HG03520 (cell line): Measurements from ENCODE around the gene RNF220.

Experiments used
- ATAC-seq: cut with Tn5 transposase; IDR thresholded peaks from one replicate; pipeline ENCODE4 v1.9.1; 2021; ENCODE audit warnings: mild to moderate bottlenecking, moderate library complexity; ENCODE audit not compliant: unreplicated experiment

Gene RNF220

DNA sequence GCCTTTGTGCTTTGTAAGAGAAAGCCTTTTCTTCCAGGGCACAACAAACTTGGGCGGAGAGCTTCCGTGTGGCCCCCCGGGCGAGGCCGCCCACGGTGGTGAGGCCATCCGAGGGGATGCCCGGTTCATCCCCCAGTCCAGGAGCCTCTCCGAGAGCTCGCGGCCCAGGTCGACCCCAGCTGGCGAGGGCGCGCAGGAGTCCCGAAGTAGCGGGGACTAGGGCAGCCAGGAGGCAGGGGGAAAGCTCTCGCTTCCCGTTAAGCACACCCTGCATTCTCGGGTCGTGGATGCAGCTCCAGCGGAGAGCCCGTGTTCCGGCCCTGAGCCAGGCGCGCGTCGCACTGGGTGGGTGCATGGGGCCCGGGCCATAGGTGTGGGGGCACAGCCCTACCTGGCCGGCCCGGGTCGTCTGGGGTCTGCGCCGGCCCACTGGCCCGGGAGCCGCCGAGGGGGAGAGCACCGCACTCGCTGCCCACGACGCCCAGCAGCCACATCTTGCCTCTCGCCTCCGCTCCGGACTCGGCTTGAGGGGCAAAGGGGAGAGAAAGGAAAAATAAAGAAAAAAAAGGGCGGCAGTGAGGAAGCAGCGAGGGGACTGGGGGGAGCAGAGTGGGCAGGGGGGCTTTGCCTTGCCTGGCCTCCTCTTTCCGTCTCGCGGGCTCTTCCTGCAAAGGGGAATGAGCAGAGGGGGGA, 1.8 kb downstream of the RNF220 start:
- ATAC-seq, result no peak

DNA sequence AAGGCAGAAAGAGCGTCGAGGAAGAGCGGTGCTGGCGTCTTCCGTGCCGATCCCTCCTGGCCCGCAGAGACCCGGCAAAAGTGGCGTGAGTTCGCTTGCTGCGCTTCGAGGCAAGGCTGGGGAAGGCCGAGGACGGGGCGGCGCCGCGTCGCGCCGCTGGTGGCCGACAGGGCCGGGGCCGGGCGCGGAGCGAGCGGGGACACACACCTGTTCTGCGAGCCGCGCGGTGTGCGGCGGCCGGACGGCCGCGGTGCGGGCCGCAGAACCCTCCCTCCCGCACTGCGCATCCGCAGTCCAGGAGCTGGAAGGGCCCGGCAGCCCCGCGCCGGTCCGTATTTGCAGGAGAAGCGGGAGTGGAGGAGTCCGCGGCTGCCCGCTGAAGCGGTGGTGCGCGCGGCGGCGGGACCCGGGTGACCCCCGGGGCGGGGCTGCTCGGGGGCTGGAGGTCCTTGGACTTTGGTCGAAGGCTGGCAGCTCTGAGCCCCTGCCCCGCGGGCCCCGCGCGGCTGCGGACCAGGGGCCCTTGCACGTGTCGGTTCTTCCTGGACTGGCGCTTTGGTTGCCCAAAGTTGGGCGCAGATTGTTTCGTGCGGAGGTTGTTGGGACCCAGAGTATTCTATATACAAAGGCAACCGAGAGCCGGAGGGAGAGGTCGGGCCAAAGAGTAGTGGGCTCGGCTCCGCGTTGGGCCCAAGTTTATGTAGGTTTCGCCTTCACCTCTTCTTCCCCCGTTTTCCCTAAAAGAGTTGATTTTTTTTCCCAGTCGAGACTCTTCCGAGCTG, 2.6 kb downstream of the RNF220 start:
- ATAC-seq, result no peak

GRCh38 chr1:44408212-44408582, 3.1 kb downstream of the RNF220 start:
- ATAC-seq, result no peak

- no peak for ATAC-seq
Measured at GRCh38 chr1:44408632-44409602, 3.9 kb downstream of the RNF220 start.

DNA sequence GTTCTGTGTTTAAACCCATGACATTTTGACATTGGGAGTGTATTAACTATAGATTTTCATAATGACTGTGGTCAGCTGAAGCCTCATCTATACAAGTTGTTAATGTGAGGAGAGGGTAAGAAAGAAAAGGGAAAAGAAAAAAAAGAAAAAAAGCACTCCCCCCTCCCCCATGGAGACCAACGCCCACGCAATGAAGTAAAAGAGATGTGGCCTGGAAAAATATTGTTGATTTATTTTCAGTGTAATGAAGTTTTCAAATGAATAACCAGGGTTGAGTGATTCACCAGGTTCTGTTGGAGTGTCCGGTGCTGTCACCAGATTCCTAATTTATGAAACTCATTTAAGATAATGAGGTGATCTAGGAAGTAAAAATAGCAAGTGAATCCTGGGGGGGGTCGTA, 4.7 kb downstream of the RNF220 start:
- no peak for ATAC-seq

DNA sequence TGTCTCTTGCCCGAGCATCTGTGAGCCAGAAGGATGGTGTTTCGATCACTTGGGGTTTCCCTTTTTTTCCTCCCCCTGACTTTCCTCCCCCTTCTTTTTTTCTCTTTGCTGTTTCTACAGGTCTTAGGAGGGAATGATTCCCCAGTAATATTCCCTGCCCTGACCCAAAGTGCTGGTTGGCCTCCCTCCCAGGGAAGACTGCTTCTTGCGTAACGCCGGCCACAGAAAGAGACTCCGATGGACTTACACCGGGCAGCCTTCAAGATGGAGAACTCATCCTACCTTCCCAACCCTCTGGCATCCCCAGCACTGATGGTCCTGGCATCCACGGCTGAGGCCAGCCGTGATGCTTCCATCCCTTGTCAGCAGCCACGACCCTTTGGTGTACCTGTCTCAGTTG, 6.8 kb downstream of the RNF220 start:
- ATAC-seq, result no peak

DNA sequence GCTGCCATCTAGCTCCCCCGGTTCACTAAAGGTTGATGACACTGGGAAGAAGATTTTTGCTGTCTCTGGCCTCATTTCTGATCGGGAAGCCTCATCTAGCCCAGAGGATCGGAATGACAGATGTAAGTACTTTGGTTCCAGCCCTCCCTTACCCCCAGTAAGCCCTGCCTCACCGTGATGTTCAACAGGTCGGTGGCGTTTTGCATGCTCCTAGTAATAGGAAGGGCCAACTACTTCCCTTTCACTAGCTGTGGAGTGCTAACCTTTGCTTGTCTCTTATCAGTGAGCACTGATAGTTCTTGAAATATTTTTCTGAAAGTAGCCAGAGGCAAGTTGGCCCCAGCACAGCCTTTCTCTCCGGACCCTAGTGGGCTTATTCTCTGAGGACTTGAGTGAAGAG, 7.5 kb downstream of the RNF220 start:
- no peak for ATAC-seq

DNA sequence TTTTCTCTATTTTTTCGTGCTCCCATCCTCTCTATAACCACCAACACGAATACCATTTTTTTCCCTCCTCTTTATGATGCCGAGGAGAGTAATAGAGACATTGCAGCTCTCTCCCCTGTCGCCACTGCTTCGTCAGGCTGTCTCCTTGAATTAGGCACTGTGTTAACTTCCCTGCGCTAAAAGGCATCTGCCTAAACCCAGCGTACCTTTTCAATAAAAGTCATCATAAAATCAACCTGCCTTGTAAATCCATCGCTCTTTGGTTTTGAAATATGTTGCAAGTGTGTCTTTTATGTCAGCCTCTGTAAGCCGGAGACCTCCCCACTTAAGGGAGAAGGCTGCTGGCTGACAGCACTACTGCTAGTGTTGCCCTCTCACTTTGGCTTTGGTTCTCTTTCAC, 8.7 kb downstream of the RNF220 start:
- ATAC-seq, result no peak

- no peak for ATAC-seq
Measured at GRCh38 chr1:44415013-44415412, 10.0 kb downstream of the RNF220 start.

GRCh38 chr1:44416408-44416807, 11.4 kb downstream of the RNF220 start:
- no peak for ATAC-seq

DNA sequence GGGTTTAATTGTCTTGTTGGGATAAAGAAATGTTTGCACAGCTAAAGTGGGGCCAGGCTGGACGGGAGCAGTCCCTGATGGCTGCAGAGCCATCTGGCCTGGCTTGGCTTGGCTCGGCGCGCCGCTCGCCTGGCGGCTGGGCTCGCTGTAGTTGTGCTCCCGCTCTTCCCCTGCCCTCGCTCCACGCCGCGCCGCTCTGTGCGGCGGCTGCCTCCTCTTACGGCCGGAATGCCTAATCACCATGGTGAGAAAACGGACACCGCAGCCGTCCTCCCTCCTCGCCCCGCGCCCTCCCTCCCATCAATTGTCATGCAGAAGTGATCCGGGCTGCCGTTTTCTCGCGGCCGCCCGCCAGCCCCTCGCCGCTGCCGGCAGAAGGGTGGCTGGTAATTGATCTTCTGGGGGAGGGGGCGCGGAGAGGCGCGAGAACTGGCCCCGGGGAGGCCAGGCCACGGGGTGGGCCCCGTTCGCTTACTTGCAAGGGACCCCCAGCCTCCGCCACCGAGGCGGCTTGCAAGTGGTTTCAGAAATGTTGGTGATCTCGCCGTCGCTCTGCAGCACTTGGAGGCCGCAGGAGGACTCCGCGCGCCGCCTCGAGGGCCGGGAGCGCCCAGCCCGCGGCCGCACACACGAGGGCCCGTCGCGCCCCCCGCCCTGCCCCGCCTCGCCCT, 12.4 kb downstream of the RNF220 start:
- no peak for ATAC-seq

DNA sequence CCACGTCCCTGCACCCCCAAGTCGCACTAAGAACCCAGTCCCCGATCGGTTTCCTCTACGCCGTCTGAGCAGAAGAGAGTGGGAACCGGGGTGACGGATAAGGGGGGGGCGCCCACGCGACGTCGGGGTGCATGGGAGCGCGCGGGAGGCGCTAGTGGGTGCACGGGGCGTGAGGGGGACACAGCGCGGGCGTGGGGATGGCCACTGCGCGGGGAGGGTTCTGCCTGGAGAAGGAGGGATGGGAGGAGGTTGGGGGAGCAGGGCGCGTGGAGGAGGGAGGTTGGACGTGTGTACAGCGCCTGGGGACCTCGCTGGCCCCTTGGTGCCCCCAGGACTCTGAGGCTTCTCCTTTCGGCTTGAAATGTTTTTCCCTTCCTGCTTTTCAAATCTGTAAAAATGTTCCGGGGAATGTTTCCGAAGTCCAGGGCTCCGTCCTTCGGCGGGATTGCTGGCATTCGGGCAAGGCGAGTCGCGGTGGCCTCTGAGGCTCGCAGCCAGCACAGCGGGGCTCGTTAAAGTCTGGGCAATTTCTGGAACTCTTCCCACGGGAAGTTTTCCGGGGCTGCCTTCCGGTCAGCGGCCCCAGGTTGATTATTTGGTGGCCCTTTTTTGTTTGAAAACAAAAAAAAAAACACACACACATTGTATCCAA, 13.1 kb downstream of the RNF220 start:
- no peak for ATAC-seq

GRCh38 chr1:44419901-44420300, 14.8 kb downstream of the RNF220 start:
- ATAC-seq, result no peak

DNA sequence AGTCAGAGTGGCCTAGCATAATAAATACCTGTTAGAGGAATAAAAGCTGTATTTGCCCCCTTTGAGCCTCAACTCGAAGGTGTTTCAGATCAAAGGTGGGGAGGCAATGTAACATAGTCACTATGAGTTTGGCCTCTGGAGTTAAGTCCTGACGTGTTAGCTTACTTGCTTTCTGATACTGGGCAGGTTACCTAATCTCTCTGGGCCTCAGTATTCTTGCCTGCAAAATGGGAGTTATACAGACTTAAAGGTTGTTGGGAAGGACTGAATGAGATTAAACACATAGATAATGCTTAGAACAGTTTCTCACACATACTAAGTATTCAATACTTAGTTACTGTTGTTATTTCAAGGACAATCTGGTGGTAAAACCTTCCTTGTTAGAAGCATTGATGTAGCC, 15.5 kb downstream of the RNF220 start:
- ATAC-seq, result no peak

GRCh38 chr1:44421446-44421884, 16.4 kb downstream of the RNF220 start:
- ATAC-seq, result no peak

DNA sequence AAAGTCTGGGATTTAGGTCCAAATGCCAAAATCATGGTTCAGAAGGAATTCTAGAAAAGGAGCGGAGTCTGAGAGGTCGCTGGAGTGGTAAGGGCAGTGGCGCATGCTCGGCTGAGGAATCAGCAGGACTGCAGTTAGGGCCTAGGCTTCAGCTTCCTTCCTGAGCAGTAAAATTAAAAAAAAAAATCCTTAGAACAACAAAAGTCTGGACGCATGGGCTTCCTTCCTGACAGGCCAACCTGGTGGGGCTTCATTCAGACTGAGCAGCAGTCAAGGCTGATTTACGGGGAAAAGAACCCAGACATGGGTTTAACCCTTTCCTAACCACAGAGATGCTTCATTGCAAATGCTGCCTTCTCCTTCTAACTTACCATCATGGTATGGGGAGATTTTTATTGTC, 17.1 kb downstream of the RNF220 start:
- no peak for ATAC-seq

GRCh38 chr1:44423591-44424537, 18.8 kb downstream of the RNF220 start:
- ATAC-seq, result no peak

DNA sequence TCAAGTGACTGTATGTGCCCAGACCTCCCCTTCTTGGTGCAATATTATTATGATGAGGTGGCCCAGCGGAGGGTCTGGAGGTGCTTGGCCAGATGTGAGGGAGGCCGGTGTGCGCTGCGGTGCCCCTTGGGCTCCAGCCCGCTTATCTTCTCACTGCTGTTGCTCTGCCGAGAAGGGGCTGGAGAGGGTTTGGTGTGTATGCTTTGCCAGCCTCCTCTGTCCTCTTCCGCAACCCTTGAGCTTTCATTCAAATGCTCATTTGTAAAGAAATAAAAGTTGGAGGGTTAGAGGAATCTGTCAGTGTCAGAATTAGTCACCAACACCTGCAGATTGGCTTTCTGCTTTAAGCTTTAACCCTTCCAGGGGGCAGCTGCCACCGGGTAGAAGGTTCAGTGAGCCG, 19.7 kb downstream of the RNF220 start:
- no peak for ATAC-seq
